K562 (cell line): Measurements from ENCODE around the gene LYPD5.

Source experiments
- BMI1 ChIP-seq: fragments of 150-350 bp; IDR thresholded peaks from 2 replicates; pipeline ENCODE4 v1.6.1; 2014; ENCODE audit warnings: low read length
- CBFA2T2 ChIP-seq: fragments of 450-650 bp; conservative IDR thresholded peaks from 2 replicates; pipeline ENCODE4 v1.6.1; 2017; ENCODE audit warnings: mild to moderate bottlenecking
- CREB1 ChIP-seq, 2 experiments: sonication (generic) in 1 of 2; formaldehyde crosslinking in 1 of 2; IDR thresholded peaks; 2 replicates each; pipeline versions ENCODE4 v1.6.1 to v1.8.0; 2012 to 2022; ENCODE audit warnings: inconsistent platforms in 1 of 2, mild to moderate bottlenecking in 1 of 2, missing genetic modification reagents in 1 of 2, moderate library complexity in 1 of 2
- FOXK2 ChIP-seq, 2 experiments: fragments of 450-650 bp; IDR thresholded peaks in 1 of 2; conservative IDR thresholded peaks in 1 of 2; 2 replicates each; pipeline ENCODE4 v1.6.1; 2016; ENCODE audit warnings: low read depth in 2 of 2, mild to moderate bottlenecking in 1 of 2
- MAFG ChIP-seq: fragments of 450-650 bp; conservative IDR thresholded peaks from 2 replicates; pipeline ENCODE4 v1.6.1; 2016; ENCODE audit warnings: missing genetic modification characterization, missing compliant biosample characterization
- POLR2A ChIP-seq: fragments of 450-650 bp; conservative IDR thresholded peaks from 2 replicates; pipeline ENCODE4 v1.6.1; 2016
- XRCC5 ChIP-seq: fragments of 200-400 bp; formaldehyde crosslinking; IDR thresholded peaks from 2 replicates; pipeline ENCODE4 v1.6.1; 2017; ENCODE audit warnings: low read depth, mild to moderate bottlenecking, low read length
- ZNF146 ChIP-seq: IDR thresholded peaks from one replicate; pipeline ENCODE4 v1.6.1; 2018; ENCODE audit warnings: missing compliant biosample characterization; ENCODE audit not compliant: unreplicated experiment
- TF ChIP-seq, protein P1 (sequence below), 3 experiments: IDR thresholded peaks in 2 of 3; conservative IDR thresholded peaks in 1 of 3; 2 replicates each; pipeline ENCODE4 v1.5.1; 2011 to 2012; ENCODE audit warnings: low read length in 3 of 3, mild to moderate bottlenecking in 3 of 3, control low read depth in 2 of 3, improper control_type of control experiment in 1 of 3, inconsistent platforms in 1 of 3, low read depth in 1 of 3, mixed read lengths in 1 of 3, moderate library complexity in 1 of 3; ENCODE audit not compliant: insufficient read depth in 2 of 3

GRCh38 chr19:43847246-43847645, 45.0 kb upstream of the LYPD5 start:
- TF ChIP-seq CREB1 (IDR thresholded peaks at IDR 0.05) = no peak
- no peak for TF ChIP-seq CREB1 (CRISPR knock-in tag; IDR thresholded peaks at IDR 0.05)
- TF ChIP-seq, protein P1, sequence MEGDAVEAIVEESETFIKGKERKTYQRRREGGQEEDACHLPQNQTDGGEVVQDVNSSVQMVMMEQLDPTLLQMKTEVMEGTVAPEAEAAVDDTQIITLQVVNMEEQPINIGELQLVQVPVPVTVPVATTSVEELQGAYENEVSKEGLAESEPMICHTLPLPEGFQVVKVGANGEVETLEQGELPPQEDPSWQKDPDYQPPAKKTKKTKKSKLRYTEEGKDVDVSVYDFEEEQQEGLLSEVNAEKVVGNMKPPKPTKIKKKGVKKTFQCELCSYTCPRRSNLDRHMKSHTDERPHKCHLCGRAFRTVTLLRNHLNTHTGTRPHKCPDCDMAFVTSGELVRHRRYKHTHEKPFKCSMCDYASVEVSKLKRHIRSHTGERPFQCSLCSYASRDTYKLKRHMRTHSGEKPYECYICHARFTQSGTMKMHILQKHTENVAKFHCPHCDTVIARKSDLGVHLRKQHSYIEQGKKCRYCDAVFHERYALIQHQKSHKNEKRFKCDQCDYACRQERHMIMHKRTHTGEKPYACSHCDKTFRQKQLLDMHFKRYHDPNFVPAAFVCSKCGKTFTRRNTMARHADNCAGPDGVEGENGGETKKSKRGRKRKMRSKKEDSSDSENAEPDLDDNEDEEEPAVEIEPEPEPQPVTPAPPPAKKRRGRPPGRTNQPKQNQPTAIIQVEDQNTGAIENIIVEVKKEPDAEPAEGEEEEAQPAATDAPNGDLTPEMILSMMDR (IDR thresholded peaks at IDR 0.05 in 2 of 3, conservative IDR thresholded peaks at IDR 0.05 in 1 of 3; ENCODE audit: insufficient read depth in 2 of 3, low read depth in 1 of 3, low read length in 3 of 3) = no peak
- TF ChIP-seq BMI1 = no peak
- no peak for TF ChIP-seq ZNF146 (CRISPR knock-in tag)
- no peak for TF ChIP-seq CBFA2T2
- TF ChIP-seq FOXK2 (conservative IDR thresholded peaks at IDR 0.05 in 1 of 2, IDR thresholded peaks at IDR 0.05 in 1 of 2; ENCODE audit: low read depth in 2 of 2) = no peak
- no peak for TF ChIP-seq POLR2A
- no peak for TF ChIP-seq XRCC5
- no peak for TF ChIP-seq MAFG
